HFFc6 (cell line): ENCODE results near the gene SPRY2. TPM values are rescaled to one million over a fixed set of nuclear protein-coding genes. Genes with fewer than 3 reads are reported as not detected.

Experiments
- DNase-seq: peaks from one replicate; pipeline ENCODE4 v3.0.0-alpha.2; 2018
- H3K27ac Mint-ChIP-seq: 2 replicates; pipeline ENCODE4 v1.8.0; 2020; ENCODE audit warnings: mild to moderate bottlenecking, mixed read lengths
- H3K27me3 Mint-ChIP-seq: 2 replicates; pipeline ENCODE4 v1.8.0; 2021; ENCODE audit warnings: mild to moderate bottlenecking, moderate library complexity, mixed read lengths; ENCODE audit not compliant: insufficient read depth
- H3K36me3 Mint-ChIP-seq: 2 replicates; pipeline ENCODE4 v1.8.0; 2021; ENCODE audit warnings: low read depth, mixed read lengths
- H3K4me1 Mint-ChIP-seq: 2 replicates; pipeline ENCODE4 v1.8.0; 2020; ENCODE audit warnings: low read depth, mixed read lengths
- H3K4me3 Mint-ChIP-seq: 2 replicates; pipeline ENCODE4 v1.8.0; 2020; ENCODE audit warnings: mild to moderate bottlenecking, moderate library complexity, mixed read lengths
- H3K9me3 Mint-ChIP-seq: 2 replicates; pipeline ENCODE4 v1.8.0; 2020; ENCODE audit warnings: mild to moderate bottlenecking, mixed read lengths
- total RNA-seq, 6 experiments: library from RNA; stranded (reverse); fragmentation: NEBNext Ultra II Directional; extraction: Animal tissue kit (Norgen Biotek cat#: 25700); gene quantifications; 2 replicates in 1 of 6; 3 replicates in 5 of 6; pipeline ENCODE4 v1.2.3, GENCODE V29; 2021
- TF ChIP-seq, protein P1 (sequence below): fragments of 200-600 bp; sonication (generic); IDR thresholded peaks from 2 replicates; pipeline ENCODE4 v1.5.0; 2021; ENCODE audit warnings: antibody characterized with exemption, mild to moderate bottlenecking

The SPRY2 gene
- total RNA-seq, 6 experiments from 2014 or later, result 33.9 to 42.5 (median 41.5) TPM

GRCh38 chr13:80290591-80290990, 50.3 kb downstream of the SPRY2 start:
- H3K27ac Mint-ChIP-seq, result no peak overlapping the region
- H3K27me3 Mint-ChIP-seq, result no peaks in the 10 kb centered on the region
- H3K36me3 Mint-ChIP-seq, result peaks cover 5% of the 10 kb centered on the region; the same call in 1 of the 2 replicates
- no peak overlapping the region for H3K4me3 Mint-ChIP-seq
- TF ChIP-seq, protein P1, sequence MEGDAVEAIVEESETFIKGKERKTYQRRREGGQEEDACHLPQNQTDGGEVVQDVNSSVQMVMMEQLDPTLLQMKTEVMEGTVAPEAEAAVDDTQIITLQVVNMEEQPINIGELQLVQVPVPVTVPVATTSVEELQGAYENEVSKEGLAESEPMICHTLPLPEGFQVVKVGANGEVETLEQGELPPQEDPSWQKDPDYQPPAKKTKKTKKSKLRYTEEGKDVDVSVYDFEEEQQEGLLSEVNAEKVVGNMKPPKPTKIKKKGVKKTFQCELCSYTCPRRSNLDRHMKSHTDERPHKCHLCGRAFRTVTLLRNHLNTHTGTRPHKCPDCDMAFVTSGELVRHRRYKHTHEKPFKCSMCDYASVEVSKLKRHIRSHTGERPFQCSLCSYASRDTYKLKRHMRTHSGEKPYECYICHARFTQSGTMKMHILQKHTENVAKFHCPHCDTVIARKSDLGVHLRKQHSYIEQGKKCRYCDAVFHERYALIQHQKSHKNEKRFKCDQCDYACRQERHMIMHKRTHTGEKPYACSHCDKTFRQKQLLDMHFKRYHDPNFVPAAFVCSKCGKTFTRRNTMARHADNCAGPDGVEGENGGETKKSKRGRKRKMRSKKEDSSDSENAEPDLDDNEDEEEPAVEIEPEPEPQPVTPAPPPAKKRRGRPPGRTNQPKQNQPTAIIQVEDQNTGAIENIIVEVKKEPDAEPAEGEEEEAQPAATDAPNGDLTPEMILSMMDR, result no peak
- no peak for DNase-seq
- no peaks in the 10 kb centered on the region for H3K4me1 Mint-ChIP-seq
- no peaks in the 10 kb centered on the region; the same call in 1 of the 2 replicates for H3K9me3 Mint-ChIP-seq
